ENCODE measurements around the gene PIM1. TPM values are rescaled to one million over a fixed set of nuclear protein-coding genes. Genes with fewer than 3 reads are reported as not detected.

PIM1 gene
- total RNA-seq, 4 donors from 2014 or later = 37.5 to 291 (median 130) TPM

DNA sequence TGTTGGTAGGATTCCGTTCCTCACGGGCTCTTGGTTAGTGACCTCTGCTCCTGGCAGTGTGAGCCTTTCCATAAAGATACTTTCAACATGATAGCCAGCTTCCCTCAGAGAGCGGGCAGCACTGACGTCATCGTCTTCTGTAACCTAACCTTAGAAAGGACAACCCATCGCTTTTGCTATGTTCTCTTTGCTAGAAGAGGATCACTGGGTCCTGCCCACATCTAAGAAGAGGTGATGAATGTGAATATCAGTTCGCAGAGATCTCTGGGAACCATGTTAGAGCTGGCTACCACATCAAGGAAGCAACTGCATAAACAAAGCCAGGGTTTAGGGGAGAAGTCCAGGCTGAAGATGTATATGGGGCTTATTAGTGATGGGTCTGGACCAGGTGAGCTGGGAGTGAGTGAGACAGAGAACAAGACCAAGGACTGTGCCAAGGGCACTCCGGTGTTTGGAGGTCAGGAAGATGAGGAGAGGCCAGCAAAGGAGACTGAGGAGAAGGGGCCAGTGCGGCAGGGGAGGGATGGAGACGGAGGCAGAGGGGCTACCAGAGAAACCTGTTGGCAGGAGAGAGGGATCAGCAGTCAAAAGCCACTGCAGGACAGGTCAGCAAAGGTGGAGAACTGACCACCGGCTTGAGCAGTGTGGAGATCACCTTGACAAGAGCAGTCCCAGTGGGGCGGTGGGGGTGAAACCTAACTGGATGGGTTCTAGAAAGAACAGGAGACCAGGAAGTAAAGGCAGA lies 39.7 kb downstream of the PIM1 start:
- no peak for ATAC-seq (ENCODE audit: low FRiP score)
- no peak for DNase-seq (ENCODE audit: low spot score)
- TF ChIP-seq, protein P1, sequence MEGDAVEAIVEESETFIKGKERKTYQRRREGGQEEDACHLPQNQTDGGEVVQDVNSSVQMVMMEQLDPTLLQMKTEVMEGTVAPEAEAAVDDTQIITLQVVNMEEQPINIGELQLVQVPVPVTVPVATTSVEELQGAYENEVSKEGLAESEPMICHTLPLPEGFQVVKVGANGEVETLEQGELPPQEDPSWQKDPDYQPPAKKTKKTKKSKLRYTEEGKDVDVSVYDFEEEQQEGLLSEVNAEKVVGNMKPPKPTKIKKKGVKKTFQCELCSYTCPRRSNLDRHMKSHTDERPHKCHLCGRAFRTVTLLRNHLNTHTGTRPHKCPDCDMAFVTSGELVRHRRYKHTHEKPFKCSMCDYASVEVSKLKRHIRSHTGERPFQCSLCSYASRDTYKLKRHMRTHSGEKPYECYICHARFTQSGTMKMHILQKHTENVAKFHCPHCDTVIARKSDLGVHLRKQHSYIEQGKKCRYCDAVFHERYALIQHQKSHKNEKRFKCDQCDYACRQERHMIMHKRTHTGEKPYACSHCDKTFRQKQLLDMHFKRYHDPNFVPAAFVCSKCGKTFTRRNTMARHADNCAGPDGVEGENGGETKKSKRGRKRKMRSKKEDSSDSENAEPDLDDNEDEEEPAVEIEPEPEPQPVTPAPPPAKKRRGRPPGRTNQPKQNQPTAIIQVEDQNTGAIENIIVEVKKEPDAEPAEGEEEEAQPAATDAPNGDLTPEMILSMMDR (IDR thresholded peaks at IDR 0.05) = no peak

DNA sequence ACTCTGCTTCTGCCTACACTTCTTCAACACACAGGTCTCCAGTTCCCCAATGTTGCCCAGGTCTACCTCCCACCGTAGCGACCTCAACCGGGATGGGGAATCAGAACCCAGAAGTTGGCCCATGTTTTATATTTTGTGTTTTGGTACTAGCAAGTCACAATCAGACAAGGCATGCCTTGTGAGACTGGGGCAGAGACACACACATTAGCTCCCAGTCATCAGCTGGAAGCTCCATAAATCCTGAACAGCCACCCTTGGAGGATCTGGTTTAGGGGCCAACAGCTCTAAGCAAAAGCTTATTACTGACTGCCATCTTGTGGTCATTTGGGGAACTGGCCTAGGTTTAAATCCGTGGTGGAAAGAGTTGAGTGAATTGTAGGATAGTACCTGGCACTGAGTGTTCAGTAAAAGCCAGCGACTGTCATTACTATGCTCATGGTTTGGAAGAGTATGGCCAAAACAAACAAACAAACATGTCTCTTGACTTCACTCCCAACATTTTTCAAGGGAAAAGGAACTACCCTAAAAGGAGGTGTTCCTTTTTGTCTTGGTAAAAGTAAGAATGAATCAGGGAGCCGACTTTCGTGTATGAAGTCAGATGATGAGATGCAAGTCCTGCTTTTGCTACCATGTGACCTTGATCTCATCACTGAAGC lies 40.5 kb downstream of the PIM1 start:
- peak; percentile 73 for ATAC-seq (ENCODE audit: low FRiP score)
- peak; percentile 78 for DNase-seq (ENCODE audit: low spot score)
- TF ChIP-seq, protein P1 (IDR thresholded peaks at IDR 0.05) = peak in 2 of 3 donors; percentile 47 to 91

DNA sequence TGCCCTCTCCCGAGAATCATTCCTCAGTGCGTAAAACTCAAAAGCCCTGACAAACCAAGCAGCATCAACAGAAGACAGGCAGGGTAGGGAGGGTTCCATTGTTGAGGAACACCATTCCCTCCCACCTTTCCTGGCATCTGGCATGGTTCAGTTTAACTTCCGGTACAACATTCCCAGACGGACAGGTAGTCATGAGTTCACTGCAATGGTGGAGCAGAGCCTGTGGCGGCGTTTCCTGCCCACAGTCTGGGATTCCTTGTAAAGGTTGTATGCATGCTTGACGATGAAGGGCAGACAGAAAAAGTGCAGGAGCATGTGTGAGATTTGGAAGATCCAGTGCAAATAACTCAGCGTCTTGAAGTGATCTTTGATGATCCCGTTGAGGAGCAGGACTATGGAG lies 42.3 kb downstream of the PIM1 start:
- DNase-seq (ENCODE audit: low spot score) = no peak
- TF ChIP-seq, protein P1 (IDR thresholded peaks at IDR 0.05) = no peak
- ATAC-seq (ENCODE audit: low FRiP score) = no peak

DNA sequence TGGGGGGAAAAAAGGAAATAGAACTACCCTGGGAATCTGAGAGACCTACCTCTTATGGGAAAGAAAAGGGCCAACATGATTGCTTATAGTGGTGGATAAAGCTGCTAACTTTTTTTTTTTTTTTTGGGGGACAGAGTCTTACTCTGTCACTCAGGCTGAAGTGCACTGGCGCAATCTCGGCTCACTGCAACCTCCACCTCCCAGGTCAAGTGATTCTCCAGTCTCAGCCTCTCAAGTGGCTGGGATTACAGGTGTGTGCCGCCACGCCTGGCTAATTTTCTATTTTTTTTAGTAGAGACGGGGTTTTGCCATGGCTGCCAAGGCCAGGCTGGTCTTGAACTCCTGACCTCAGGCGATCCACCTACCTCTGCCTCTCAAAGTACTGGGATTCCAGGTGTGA lies 48.1 kb downstream of the PIM1 start:
- no peak for ATAC-seq (ENCODE audit: low FRiP score)
- TF ChIP-seq, protein P1 (IDR thresholded peaks at IDR 0.05) = no peak

DNA sequence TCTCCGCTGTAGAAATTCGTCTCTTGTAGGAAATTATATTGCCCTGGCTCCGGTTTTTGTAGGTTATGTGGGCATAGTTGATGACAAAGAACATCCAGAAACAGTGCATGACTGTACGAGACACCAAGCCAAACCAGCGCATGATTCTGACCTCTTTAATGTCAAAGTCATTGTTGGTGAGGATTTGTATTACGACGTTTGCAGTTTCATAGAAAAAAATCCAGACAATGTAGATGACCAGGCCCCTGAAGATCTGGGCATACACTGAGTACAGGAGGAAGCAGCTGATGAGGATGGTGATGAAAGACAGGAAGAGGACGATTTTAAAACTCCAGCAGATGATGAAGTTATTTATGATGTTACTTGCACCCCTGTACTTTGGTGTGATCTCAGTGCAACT lies 48.6 kb downstream of the PIM1 start:
- ATAC-seq (ENCODE audit: low FRiP score) = no peak
- DNase-seq (ENCODE audit: low spot score) = no peak
- TF ChIP-seq, protein P1 (IDR thresholded peaks at IDR 0.05) = no peak

More for the DNA sequence above, 48.1 kb downstream of the PIM1 start:
- DNase-seq (ENCODE audit: low spot score) = no peak

DNA sequence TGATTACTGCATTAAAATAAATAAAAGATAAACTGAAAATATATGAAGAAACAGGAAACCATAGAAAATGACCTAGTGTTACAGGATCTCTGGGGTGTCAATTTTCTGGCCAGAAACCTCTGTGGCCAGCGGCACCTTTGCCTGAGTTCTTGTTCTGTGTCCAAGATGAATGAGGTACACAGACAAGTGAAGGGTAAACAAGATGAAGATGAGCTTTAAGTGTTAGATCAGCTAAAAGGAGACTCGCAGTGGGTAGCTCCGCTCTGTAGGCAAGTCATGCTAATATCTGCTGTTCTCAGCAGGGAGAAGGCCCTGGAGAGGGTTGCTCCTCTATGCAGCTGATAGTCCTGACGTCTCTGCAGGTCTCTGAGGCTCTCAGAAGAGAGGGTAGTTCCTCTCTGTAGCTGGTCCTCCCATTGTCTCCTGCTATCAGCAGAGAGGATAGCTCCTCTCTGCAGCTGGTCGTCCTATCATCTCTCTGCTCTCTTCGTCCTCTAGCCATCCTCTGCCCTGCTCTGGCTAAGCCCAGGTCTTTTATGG lies 51.7 kb downstream of the PIM1 start:
- TF ChIP-seq, protein P1 (IDR thresholded peaks at IDR 0.05) = no peak
- ATAC-seq (ENCODE audit: low FRiP score) (no peak), DNase-seq (ENCODE audit: low spot score) (no peak)
